Smooth muscle cell (in vitro differentiated cells): Measurements from ENCODE around the gene MED13L. TPM values are rescaled to one million over a fixed set of nuclear protein-coding genes. Genes with fewer than 3 reads are reported as not detected.
A peak's percentile ranks its signal among the peaks of the same experiment; 100 is the strongest.

ENCODE experiments used
- DNase-seq: peaks from one replicate; lab custom pipeline; 2025; ENCODE audit not compliant: unreplicated experiment; lab: John Stamatoyannopoulos, UW
- H2AFZ ChIP-seq: fragments of 200-600 bp; sonication (generic); 2 replicates; pipeline ENCODE4 v1.6.0; 2016; ENCODE audit warnings: antibody characterized with exemption, low read depth, mild to moderate bottlenecking
- H3F3A ChIP-seq: fragments of 200-600 bp; sonication (generic); 2 replicates; pipeline ENCODE4 v1.6.0; 2017; ENCODE audit warnings: antibody characterized with exemption, low read depth
- H3K27ac ChIP-seq: fragments of 200-600 bp; sonication (generic); 2 replicates; pipeline ENCODE4 v1.5.1; 2016; ENCODE audit warnings: low read depth, mild to moderate bottlenecking
- H3K27me3 ChIP-seq: fragments of 200-600 bp; sonication (generic); 2 replicates; pipeline ENCODE4 v1.6.1; 2016; ENCODE audit warnings: low read depth, mild to moderate bottlenecking
- H3K36me3 ChIP-seq: fragments of 200-600 bp; sonication (generic); 2 replicates; pipeline ENCODE4 v1.5.1; 2016; ENCODE audit warnings: low read depth
- H3K4me1 ChIP-seq: fragments of 200-600 bp; sonication (generic); 2 replicates; pipeline ENCODE4 v1.5.1; 2016; ENCODE audit warnings: low read depth
- H3K4me2 ChIP-seq: fragments of 200-600 bp; sonication (generic); 2 replicates; pipeline ENCODE4 v1.6.0; 2016; ENCODE audit warnings: mild to moderate bottlenecking
- H3K4me3 ChIP-seq: fragments of 200-600 bp; sonication (generic); 2 replicates; pipeline ENCODE4 v1.5.1; 2016; ENCODE audit warnings: mild to moderate bottlenecking
- H3K79me2 ChIP-seq: fragments of 200-600 bp; sonication (generic); 2 replicates; pipeline ENCODE4 v1.6.0; 2016; ENCODE audit warnings: low read depth, mild to moderate bottlenecking
- H3K9ac ChIP-seq: fragments of 200-600 bp; sonication (generic); 2 replicates; pipeline ENCODE4 v1.6.0; 2016; ENCODE audit warnings: low read depth
- H3K9me3 ChIP-seq: fragments of 200-600 bp; sonication (generic); replicated peaks from 2 replicates; pipeline ENCODE4 v1.5.1; 2016; ENCODE audit warnings: low read depth
- H4K20me1 ChIP-seq: fragments of 200-600 bp; sonication (generic); 2 replicates; pipeline ENCODE4 v1.6.0; 2016; ENCODE audit warnings: low read depth
- WGBS: methylation state at CpG from one replicate; pipeline ENCODE4 v1.1.7; 2016; ENCODE audit warnings: low lambda C conversion rate; 5-methylcytosine and 5-hydroxymethylcytosine counted together
- polyA plus RNA-seq: library from polyadenylated mRNA; unstranded; fragments of >200 nt; fragmentation: Nextera tagmentation; extraction: Ambion mirVana; gene quantifications from 2 replicates; pipeline ENCODE4 v1.2.1, GENCODE V29; 2016
- total RNA-seq: library from RNA; depleted of rRNA; stranded (reverse); fragments of >200 nt; gene quantifications from 2 replicates; pipeline ENCODE4 v1.2.3, GENCODE V29; 2014
- TF ChIP-seq, protein P1 (sequence below): fragments of 200-600 bp; sonication (generic); IDR thresholded peaks from 2 replicates; pipeline ENCODE4 v1.5.1; 2017; ENCODE audit warnings: borderline replicate concordance, mild to moderate bottlenecking, antibody characterized with exemption; ENCODE audit not compliant: insufficient read depth, poor library complexity, severe bottlenecking

Gene MED13L
- total and polyA plus RNA-seq, 2 experiments from 2014 or later = 13.2 to 74.3 TPM

GRCh38 chr12:116187151-116187511 is 90.4 kb downstream of the MED13L start:
- H4K20me1 ChIP-seq = peaks cover 100% of the 10 kb centered on the region
- H3K36me3 ChIP-seq = no peaks in the 10 kb centered on the region
- DNase-seq = no peak
- no peak overlapping the region for H3K4me2 ChIP-seq
- H3K9ac ChIP-seq = no peak overlapping the region
- H3K27ac ChIP-seq = no peak overlapping the region
- no peaks in the 10 kb centered on the region for H3F3A ChIP-seq
- H2AFZ ChIP-seq = no peak overlapping the region
- 81% methylated on average over 1 of the region's 1 CpG for WGBS
- peaks cover 36% of the 10 kb centered on the region for H3K4me1 ChIP-seq
- no peaks in the 10 kb centered on the region for H3K27me3 ChIP-seq
- H3K4me3 ChIP-seq = no peak overlapping the region
- no peaks in the 10 kb centered on the region for H3K9me3 ChIP-seq
- TF ChIP-seq, protein P1, sequence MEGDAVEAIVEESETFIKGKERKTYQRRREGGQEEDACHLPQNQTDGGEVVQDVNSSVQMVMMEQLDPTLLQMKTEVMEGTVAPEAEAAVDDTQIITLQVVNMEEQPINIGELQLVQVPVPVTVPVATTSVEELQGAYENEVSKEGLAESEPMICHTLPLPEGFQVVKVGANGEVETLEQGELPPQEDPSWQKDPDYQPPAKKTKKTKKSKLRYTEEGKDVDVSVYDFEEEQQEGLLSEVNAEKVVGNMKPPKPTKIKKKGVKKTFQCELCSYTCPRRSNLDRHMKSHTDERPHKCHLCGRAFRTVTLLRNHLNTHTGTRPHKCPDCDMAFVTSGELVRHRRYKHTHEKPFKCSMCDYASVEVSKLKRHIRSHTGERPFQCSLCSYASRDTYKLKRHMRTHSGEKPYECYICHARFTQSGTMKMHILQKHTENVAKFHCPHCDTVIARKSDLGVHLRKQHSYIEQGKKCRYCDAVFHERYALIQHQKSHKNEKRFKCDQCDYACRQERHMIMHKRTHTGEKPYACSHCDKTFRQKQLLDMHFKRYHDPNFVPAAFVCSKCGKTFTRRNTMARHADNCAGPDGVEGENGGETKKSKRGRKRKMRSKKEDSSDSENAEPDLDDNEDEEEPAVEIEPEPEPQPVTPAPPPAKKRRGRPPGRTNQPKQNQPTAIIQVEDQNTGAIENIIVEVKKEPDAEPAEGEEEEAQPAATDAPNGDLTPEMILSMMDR = no peak
- H3K79me2 ChIP-seq = peaks cover 99% of the 10 kb centered on the region

DNA sequence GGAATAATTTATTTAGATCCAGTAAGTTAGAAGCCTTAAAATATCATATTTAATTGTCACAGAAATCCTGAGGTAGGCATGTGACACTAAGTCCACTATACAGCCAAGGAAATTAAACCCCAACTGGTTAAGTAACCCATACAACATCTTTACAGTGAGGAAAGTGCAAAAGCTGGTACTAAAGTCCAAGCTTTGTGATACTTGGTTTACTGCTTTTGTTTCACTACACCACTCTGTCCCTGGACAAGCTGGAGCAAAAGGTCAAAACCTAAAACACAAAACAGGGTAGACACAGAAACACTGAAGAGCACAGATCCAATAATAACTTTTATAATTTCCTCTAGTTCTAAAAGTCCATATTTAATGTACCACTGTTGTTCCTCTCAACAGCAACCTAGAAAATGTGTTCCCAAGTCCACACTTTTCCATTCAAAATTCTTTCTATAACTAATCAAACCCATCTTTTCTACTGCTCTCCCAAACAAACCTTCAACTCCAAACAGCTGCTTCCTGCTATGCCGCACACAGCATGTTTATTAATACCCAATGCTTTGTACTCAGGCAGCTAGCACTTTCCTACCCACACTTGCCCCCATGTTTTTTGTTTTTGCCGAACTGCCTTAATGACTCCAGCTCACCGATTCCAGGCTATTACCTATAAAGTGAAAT is 90.9 kb downstream of the MED13L start:
- Histone ChIP-seq H4K20me1 (peaks cover 100% of the 10 kb centered on the region), H3K4me2 (no peak overlapping the region), H3K9me3 (no peaks in the 10 kb centered on the region), H2AFZ (no peak overlapping the region), H3K79me2 (peaks cover 99% of the 10 kb centered on the region), H3K27ac (no peak overlapping the region), H3K4me3 (no peak overlapping the region), H3F3A (no peaks in the 10 kb centered on the region), H3K27me3 (no peaks in the 10 kb centered on the region), H3K9ac (no peak overlapping the region), H3K4me1 (peaks cover 36% of the 10 kb centered on the region), H3K36me3 (no peaks in the 10 kb centered on the region)
- TF ChIP-seq, protein P1 = no peak
- 81% methylated on average over 3 of the region's 3 CpGs for WGBS
- DNase-seq = no peak

DNA sequence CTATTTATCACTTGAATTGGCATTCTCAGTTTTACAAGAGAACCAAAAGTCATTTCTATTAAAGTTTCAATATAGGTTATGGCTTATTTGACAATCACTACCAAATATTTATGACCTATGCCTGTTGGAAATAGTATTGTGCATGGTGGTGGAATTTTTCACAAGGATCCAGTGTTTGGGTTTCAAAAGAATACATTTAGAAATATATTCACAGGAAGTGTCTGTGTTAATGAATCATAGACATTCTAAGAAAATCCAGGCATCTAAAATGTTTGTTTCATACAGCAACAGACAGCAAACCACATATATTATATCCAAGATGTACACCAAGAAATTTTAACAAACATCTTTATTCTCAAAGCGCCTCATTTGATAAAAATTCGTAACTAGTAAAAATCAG is 92.7 kb downstream of the MED13L start:
- Histone ChIP-seq H2AFZ (no peak overlapping the region), H3K27ac (peak overlapping the region; percentile 34), H3K36me3 (no peaks in the 10 kb centered on the region), H3K4me2 (peak overlapping the region; percentile 5), H3K4me3 (no peak overlapping the region), H3K4me1 (peaks cover 36% of the 10 kb centered on the region), H3F3A (no peaks in the 10 kb centered on the region), H4K20me1 (peaks cover 100% of the 10 kb centered on the region), H3K27me3 (no peaks in the 10 kb centered on the region), H3K9me3 (no peaks in the 10 kb centered on the region), H3K9ac (no peak overlapping the region), H3K79me2 (peaks cover 99% of the 10 kb centered on the region)
- no peak for DNase-seq
- TF ChIP-seq, protein P1 = no peak
- WGBS = 85% methylated on average over 2 of the region's 2 CpGs

DNA sequence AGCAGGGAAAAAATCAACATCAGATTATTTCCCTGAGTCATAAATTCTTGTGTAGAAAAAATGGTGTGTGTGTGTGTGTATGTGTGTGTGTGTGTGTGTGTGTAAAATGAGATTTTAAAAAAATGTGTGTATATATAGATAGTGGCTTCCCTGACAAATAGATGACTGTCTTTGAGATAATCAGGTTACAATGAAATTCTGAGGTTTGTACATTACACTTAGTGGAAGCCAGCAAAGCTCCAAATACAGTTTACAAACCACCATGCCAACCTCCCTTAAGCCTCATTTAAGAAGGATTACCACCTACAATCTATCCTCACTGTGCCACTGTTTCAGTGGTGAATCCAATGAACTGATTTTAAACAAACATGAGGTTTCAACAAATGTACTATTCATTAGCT is 93.8 kb downstream of the MED13L start:
- Histone ChIP-seq H3K27ac (peak overlapping the region; percentile 34), H3K9ac (no peak overlapping the region), H3F3A (no peaks in the 10 kb centered on the region), H3K27me3 (no peaks in the 10 kb centered on the region), H3K4me2 (peak overlapping the region; percentile 5), H3K36me3 (no peaks in the 10 kb centered on the region), H3K79me2 (peaks cover 99% of the 10 kb centered on the region), H3K4me3 (no peak overlapping the region), H3K4me1 (peaks cover 36% of the 10 kb centered on the region), H3K9me3 (no peaks in the 10 kb centered on the region), H4K20me1 (peaks cover 100% of the 10 kb centered on the region), H2AFZ (no peak overlapping the region)
- TF ChIP-seq, protein P1 = no peak
- DNase-seq = no peak
